Measurements from ENCODE around the gene GNG12.

DNA sequence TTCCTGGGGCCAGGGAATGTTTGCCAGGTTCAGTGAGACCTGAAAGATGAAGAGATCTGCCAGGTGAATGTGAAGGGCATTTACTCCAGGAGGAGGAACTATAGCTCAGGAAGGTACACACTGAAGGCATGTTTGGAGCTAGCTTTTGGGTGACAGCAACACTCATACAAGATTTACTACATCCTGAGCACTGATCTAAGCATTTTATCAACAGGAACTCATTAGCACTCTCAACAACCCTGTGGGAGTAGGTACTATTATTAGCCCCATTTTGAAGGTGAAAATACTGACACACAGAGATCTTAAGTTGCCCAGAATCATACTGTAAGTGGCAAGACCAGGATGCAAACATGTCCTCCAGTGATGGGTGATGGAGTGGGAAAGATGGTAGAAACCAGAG is 141.6 kb downstream of the GNG12 start:
- TF ChIP-seq CTCF (optimal IDR thresholded peaks at IDR 0.05 in 1 of 3, IDR thresholded peaks at IDR 0.05 in 1 of 3, conservative IDR thresholded peaks at IDR 0.05 in 1 of 3; ENCODE audit: extremely low read depth in 1 of 3, insufficient read depth in 2 of 3, low read length in 3 of 3) = no peak
- TF ChIP-seq EZH2 (IDR thresholded peaks at IDR 0.05; ENCODE audit: low read length) = no peak

Data from keratinocyte (primary cell).